Nephron (organoid): ENCODE measurements around the gene TEPSIN.

Source experiments
- H3K27ac Mint-ChIP-seq, 3 experiments: 2 replicates each; pipeline ENCODE4 v1.8.0; 2020; ENCODE audit warnings: mixed read lengths in 3 of 3, mild to moderate bottlenecking in 2 of 3, moderate library complexity in 1 of 3
- H3K27me3 Mint-ChIP-seq: 2 replicates; pipeline ENCODE4 v1.8.0; 2021; ENCODE audit warnings: low read depth, mild to moderate bottlenecking, moderate library complexity, mixed read lengths
- H3K36me3 Mint-ChIP-seq: 2 replicates; pipeline ENCODE4 v1.8.0; 2020; ENCODE audit warnings: low read depth, mixed read lengths
- H3K4me1 Mint-ChIP-seq: 2 replicates; pipeline ENCODE4 v1.8.0; 2020; ENCODE audit warnings: mixed read lengths
- H3K4me3 Mint-ChIP-seq, 3 experiments: 2 replicates each; pipeline ENCODE4 v1.8.0; 2020; ENCODE audit warnings: mild to moderate bottlenecking in 3 of 3, mixed read lengths in 3 of 3, moderate library complexity in 2 of 3
- H3K9me3 Mint-ChIP-seq: 2 replicates; pipeline ENCODE4 v1.8.0; 2020; ENCODE audit warnings: mixed read lengths
- TF ChIP-seq, protein P1 (sequence below), 3 experiments: fragments of 200-600 bp; sonication (generic); IDR thresholded peaks; one replicate each; pipeline ENCODE4 v1.5.0; 2021; ENCODE audit warnings: antibody characterized with exemption in 3 of 3; ENCODE audit not compliant: unreplicated experiment in 3 of 3

TEPSIN gene

DNA sequence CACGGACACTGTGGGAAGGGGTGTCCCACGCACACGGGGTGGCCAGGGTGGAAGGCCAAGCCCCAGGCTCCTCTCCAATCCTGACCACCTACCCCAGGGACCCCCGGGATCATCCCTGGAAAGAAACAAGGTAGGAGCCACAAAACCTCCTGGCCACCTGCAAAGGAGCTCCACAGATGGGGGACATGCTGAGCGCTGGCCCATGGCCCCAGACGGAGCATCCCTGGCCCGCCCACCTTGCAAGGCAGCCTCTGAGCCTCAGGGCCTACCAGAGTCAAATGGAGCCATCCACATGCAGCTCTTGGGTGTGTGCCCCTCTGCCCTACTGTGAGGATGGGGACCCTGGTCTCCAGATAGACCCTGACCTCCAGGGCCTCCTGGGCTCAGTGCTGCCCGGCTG, 40.0 kb upstream of the TEPSIN start:
- H3K27ac Mint-ChIP-seq: no peak overlapping the region
- no peak overlapping the region for H3K4me3 Mint-ChIP-seq
- TF ChIP-seq, protein P1, sequence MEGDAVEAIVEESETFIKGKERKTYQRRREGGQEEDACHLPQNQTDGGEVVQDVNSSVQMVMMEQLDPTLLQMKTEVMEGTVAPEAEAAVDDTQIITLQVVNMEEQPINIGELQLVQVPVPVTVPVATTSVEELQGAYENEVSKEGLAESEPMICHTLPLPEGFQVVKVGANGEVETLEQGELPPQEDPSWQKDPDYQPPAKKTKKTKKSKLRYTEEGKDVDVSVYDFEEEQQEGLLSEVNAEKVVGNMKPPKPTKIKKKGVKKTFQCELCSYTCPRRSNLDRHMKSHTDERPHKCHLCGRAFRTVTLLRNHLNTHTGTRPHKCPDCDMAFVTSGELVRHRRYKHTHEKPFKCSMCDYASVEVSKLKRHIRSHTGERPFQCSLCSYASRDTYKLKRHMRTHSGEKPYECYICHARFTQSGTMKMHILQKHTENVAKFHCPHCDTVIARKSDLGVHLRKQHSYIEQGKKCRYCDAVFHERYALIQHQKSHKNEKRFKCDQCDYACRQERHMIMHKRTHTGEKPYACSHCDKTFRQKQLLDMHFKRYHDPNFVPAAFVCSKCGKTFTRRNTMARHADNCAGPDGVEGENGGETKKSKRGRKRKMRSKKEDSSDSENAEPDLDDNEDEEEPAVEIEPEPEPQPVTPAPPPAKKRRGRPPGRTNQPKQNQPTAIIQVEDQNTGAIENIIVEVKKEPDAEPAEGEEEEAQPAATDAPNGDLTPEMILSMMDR (IDR thresholded peaks at IDR 0.05; ENCODE audit: unreplicated experiment in 3 of 3): no peak
- no peaks in the 10 kb centered on the region for H3K9me3 Mint-ChIP-seq
- H3K36me3 Mint-ChIP-seq: peaks cover 21% of the 10 kb centered on the region
- peaks cover 8% of the 10 kb centered on the region for H3K4me1 Mint-ChIP-seq
- H3K27me3 Mint-ChIP-seq: no peaks in the 10 kb centered on the region

DNA sequence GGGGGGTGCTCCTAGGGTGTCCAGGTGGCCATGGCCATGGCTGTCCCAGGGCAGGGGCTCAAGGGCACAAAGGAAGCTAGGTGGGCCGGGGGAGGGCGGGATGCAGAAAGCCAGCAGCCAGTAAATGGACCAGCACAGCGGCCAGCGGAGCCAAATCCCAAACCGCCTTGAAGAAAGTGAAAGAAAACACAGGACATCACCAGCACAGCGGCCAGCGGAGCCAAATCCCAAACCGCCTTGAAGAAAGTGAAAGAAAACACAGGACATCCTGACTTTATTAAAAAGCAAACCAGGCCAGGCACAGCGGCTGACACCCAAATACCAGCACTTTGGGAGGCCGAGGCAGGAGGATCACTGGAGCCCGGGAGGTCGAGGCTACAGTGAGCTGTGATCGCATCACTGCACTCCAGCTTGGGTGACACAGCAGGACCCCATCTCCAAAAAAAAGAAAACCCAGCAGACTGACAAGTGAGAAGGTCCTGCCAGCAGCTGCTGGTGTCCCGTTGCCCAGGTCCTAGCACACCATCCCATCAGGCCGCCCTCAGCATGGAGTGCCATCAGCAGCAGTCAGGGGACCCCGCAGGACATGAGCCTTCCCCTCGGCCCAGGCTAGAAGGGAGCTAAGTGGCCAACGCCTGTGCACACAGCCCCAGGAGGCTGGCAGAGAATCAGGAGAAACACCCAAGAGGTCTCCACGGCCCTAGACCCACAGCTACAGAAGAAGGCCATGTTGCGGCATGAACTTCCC, 39.3 kb upstream of the TEPSIN start:
- H3K36me3 Mint-ChIP-seq: peaks cover 27% of the 10 kb centered on the region
- TF ChIP-seq, protein P1 (IDR thresholded peaks at IDR 0.05; ENCODE audit: unreplicated experiment in 3 of 3): no peak
- no peak overlapping the region for H3K27ac Mint-ChIP-seq
- no peak overlapping the region for H3K4me3 Mint-ChIP-seq
- H3K27me3 Mint-ChIP-seq: no peaks in the 10 kb centered on the region
- peaks cover 8% of the 10 kb centered on the region for H3K4me1 Mint-ChIP-seq
- no peaks in the 10 kb centered on the region for H3K9me3 Mint-ChIP-seq

DNA sequence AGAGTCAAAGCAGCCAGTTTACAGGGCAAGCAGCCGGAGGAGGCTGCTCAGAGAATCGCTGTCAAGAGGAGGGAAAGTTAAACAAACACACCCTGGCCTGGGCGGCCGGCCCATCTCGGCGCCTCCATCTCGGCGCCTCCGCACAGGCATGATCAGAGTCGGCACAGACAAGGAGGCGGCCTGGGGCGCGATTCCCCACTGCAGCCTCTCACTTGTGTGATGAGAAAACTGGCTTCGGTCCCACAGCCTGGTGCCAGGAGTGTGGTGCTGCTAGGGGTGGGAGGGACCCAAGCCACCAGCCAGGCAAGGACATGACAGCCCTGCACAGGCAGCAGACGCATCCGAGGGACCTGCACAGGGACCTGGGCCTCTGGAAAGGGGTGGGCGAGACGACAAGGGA, 38.6 kb upstream of the TEPSIN start:
- TF ChIP-seq, protein P1 (IDR thresholded peaks at IDR 0.05; ENCODE audit: unreplicated experiment in 3 of 3): no peak
- Mint-ChIP-seq H3K9me3 (no peaks in the 10 kb centered on the region), H3K27ac (peak overlapping the region in 2 of 3 experiments; percentile 48 to 63), H3K4me1 (peaks cover 8% of the 10 kb centered on the region), H3K36me3 (peaks cover 34% of the 10 kb centered on the region), H3K27me3 (no peaks in the 10 kb centered on the region), H3K4me3 (no peak overlapping the region)

DNA sequence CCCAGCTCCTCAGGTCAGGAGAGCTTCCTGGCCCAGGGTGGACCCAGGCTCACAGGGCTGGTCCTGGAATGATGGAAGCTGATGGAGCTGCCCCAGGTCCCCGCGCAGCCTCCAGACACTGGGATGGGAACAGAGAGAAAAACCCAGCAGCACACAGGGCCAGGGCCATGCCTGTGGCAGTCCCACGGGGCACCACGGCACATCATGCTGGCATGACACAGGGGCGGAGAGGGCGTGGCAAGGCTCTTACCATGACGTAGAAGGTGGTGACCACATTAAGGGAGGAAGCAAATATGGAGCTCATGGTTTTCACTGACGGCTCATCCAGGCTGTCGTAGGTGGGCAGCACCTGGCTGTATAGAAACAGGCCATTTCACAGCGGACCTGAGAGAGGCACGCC, 37.9 kb upstream of the TEPSIN start:
- Mint-ChIP-seq H3K9me3 (no peaks in the 10 kb centered on the region), H3K4me3 (no peak overlapping the region), H3K36me3 (peaks cover 35% of the 10 kb centered on the region), H3K27ac (no peak overlapping the region), H3K27me3 (no peaks in the 10 kb centered on the region), H3K4me1 (peaks cover 8% of the 10 kb centered on the region)
- TF ChIP-seq, protein P1 (IDR thresholded peaks at IDR 0.05; ENCODE audit: unreplicated experiment in 3 of 3): no peak

DNA sequence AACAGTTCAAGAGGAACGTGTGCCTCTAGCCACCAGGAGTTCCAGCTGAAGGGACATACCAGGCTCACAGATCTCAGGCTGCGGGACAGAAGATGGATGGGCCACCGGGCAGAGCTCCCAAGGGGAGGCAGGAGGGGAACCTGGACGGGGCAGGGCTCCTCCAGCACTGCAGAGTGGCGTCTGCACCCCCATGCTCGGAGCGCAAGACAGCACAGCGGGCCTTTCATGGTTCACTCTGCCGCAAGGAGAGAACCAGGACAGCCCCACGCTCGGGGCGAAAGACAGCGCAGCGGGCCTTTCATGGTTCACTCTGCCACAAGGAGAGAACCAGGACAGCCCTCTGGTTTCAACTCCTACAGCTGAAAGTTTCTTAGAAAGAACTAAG, 35.6 kb upstream of the TEPSIN start:
- H3K27ac Mint-ChIP-seq: no peak overlapping the region
- H3K4me1 Mint-ChIP-seq: peaks cover 8% of the 10 kb centered on the region
- TF ChIP-seq, protein P1 (IDR thresholded peaks at IDR 0.05; ENCODE audit: unreplicated experiment in 3 of 3): no peak
- no peak overlapping the region for H3K4me3 Mint-ChIP-seq
- H3K9me3 Mint-ChIP-seq: no peaks in the 10 kb centered on the region
- H3K36me3 Mint-ChIP-seq: peaks cover 42% of the 10 kb centered on the region
- no peaks in the 10 kb centered on the region for H3K27me3 Mint-ChIP-seq
